Endothelial cell (in vitro differentiated cells): ENCODE results near the gene KTN1. TPM values are rescaled to one million over a fixed set of nuclear protein-coding genes. Genes with fewer than 3 reads are reported as not detected.

ENCODE experiments used
- DNase-seq: peaks from one replicate; pipeline ENCODE4 v3.0.0; 2021; ENCODE audit warnings: low spot score
- H3K27ac Mint-ChIP-seq: one replicate; pipeline ENCODE4 v1.8.0; 2021; ENCODE audit warnings: mixed read lengths, inconsistent platforms; ENCODE audit not compliant: unreplicated experiment
- H3K27me3 Mint-ChIP-seq: one replicate; pipeline ENCODE4 v1.8.0; 2021; ENCODE audit warnings: mild to moderate bottlenecking, moderate library complexity, mixed read lengths, inconsistent platforms; ENCODE audit not compliant: unreplicated experiment
- H3K36me3 Mint-ChIP-seq: one replicate; pipeline ENCODE4 v1.8.0; 2021; ENCODE audit warnings: mild to moderate bottlenecking, low read depth, mixed read lengths, inconsistent platforms; ENCODE audit not compliant: unreplicated experiment
- H3K4me1 Mint-ChIP-seq: one replicate; pipeline ENCODE4 v1.8.0; 2021; ENCODE audit warnings: mild to moderate bottlenecking, mixed read lengths, inconsistent platforms; ENCODE audit not compliant: unreplicated experiment
- H3K4me3 Mint-ChIP-seq: one replicate; pipeline ENCODE4 v1.8.0; 2021; ENCODE audit warnings: mild to moderate bottlenecking, mixed read lengths, inconsistent platforms; ENCODE audit not compliant: unreplicated experiment
- H3K9me3 Mint-ChIP-seq: one replicate; pipeline ENCODE4 v1.8.0; 2021; ENCODE audit warnings: mixed read lengths, inconsistent platforms; ENCODE audit not compliant: unreplicated experiment
- total RNA-seq: library from RNA; stranded (reverse); fragmentation: NEBNext Ultra II Directional; extraction: Animal tissue kit (Norgen Biotek cat#: 25700); gene quantifications from one replicate; pipeline ENCODE4 v1.2.1, GENCODE V29; 2021; ENCODE audit not compliant: unreplicated experiment
- TF ChIP-seq, protein P1 (sequence below): fragments of 200-600 bp; sonication (generic); IDR thresholded peaks from one replicate; pipeline ENCODE4 v1.5.0; 2021; ENCODE audit warnings: antibody characterized with exemption; ENCODE audit not compliant: unreplicated experiment

KTN1 gene
- total RNA-seq, 1 donor from 2014 or later = 220 TPM

GRCh38 chr14:55626131-55626530 lies 46.1 kb downstream of the KTN1 start:
- Mint-ChIP-seq H3K27ac (no peak overlapping the region), H3K27me3 (peaks cover 2% of the 10 kb centered on the region), H3K4me1 (peaks cover 6% of the 10 kb centered on the region), H3K36me3 (peaks cover 36% of the 10 kb centered on the region), H3K4me3 (no peak overlapping the region), H3K9me3 (no peaks in the 10 kb centered on the region)
- TF ChIP-seq, protein P1, sequence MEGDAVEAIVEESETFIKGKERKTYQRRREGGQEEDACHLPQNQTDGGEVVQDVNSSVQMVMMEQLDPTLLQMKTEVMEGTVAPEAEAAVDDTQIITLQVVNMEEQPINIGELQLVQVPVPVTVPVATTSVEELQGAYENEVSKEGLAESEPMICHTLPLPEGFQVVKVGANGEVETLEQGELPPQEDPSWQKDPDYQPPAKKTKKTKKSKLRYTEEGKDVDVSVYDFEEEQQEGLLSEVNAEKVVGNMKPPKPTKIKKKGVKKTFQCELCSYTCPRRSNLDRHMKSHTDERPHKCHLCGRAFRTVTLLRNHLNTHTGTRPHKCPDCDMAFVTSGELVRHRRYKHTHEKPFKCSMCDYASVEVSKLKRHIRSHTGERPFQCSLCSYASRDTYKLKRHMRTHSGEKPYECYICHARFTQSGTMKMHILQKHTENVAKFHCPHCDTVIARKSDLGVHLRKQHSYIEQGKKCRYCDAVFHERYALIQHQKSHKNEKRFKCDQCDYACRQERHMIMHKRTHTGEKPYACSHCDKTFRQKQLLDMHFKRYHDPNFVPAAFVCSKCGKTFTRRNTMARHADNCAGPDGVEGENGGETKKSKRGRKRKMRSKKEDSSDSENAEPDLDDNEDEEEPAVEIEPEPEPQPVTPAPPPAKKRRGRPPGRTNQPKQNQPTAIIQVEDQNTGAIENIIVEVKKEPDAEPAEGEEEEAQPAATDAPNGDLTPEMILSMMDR = no peak
- DNase-seq = no peak

GRCh38 chr14:55628426-55628825 lies 48.4 kb downstream of the KTN1 start:
- peaks cover 33% of the 10 kb centered on the region for H3K36me3 Mint-ChIP-seq
- no peak overlapping the region for H3K4me3 Mint-ChIP-seq
- H3K27me3 Mint-ChIP-seq = no peaks in the 10 kb centered on the region
- no peak overlapping the region for H3K27ac Mint-ChIP-seq
- H3K4me1 Mint-ChIP-seq = peaks cover 6% of the 10 kb centered on the region
- no peaks in the 10 kb centered on the region for H3K9me3 Mint-ChIP-seq
- TF ChIP-seq, protein P1 = no peak
- no peak for DNase-seq

- no peak overlapping the region for H3K27ac Mint-ChIP-seq
- H3K9me3 Mint-ChIP-seq = no peaks in the 10 kb centered on the region
- H3K27me3 Mint-ChIP-seq = no peaks in the 10 kb centered on the region
- no peak overlapping the region for H3K4me3 Mint-ChIP-seq
- H3K4me1 Mint-ChIP-seq = peaks cover 4% of the 10 kb centered on the region
- TF ChIP-seq, protein P1 = no peak
- DNase-seq = no peak
- H3K36me3 Mint-ChIP-seq = peaks cover 19% of the 10 kb centered on the region
These were observed 58.7 kb downstream of the KTN1 start for GRCh38 chr14:55638665-55639064.

DNA sequence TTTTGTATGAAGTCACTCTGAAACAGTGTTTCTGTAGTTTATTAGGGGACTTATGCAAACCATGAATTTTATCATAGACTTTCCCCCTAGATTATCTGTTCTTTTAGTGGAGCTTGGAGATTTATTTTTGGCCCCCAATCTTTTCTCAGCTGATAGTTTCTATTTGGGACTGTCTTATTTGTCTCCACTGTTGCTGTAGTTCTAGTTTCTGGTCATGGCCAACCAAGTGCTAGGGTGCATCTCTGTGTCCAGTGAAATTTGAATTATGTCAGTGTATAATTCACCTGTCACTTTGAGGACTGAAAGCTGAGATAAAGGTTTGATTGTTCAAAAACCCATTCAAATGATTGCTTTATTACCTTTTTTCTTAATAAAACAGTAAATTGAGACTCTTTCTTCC lies 61.3 kb downstream of the KTN1 start:
- H3K27me3 Mint-ChIP-seq = no peaks in the 10 kb centered on the region
- H3K4me1 Mint-ChIP-seq = peaks cover 4% of the 10 kb centered on the region
- TF ChIP-seq, protein P1 = no peak
- H3K27ac Mint-ChIP-seq = no peak overlapping the region
- DNase-seq = no peak
- H3K9me3 Mint-ChIP-seq = no peaks in the 10 kb centered on the region
- no peak overlapping the region for H3K4me3 Mint-ChIP-seq
- peaks cover 33% of the 10 kb centered on the region for H3K36me3 Mint-ChIP-seq

DNA sequence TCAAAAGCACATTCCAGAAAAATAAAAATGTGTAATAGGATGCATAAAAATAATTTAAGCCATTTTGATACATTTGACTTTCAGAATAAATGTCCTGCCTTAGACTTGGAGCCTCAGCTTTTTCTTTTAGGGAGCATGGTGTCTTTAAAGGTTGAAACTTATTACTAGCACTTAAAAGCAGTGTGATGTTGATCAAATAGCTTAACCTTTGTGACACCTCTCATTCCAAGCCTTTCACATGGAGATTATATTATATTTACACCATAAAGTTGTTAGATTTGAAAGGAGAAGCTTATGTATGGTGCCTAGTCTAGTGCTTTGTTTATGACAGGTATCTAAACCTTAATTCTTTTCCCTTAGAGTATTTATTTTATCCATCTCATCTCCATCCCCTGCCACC lies 61.9 kb downstream of the KTN1 start:
- no peak for DNase-seq
- H3K27me3 Mint-ChIP-seq = no peaks in the 10 kb centered on the region
- no peak overlapping the region for H3K27ac Mint-ChIP-seq
- no peaks in the 10 kb centered on the region for H3K9me3 Mint-ChIP-seq
- H3K36me3 Mint-ChIP-seq = peaks cover 35% of the 10 kb centered on the region
- peaks cover 7% of the 10 kb centered on the region for H3K4me1 Mint-ChIP-seq
- no peak overlapping the region for H3K4me3 Mint-ChIP-seq
- TF ChIP-seq, protein P1 = no peak
